Mesothelial cell of epicardium (in vitro differentiated cells): ENCODE data around the gene LRRC63. TPM values are rescaled to one million over a fixed set of nuclear protein-coding genes. Genes with fewer than 3 reads are reported as not detected.

ENCODE experiments used
- DNase-seq, 2 experiments: peaks; one replicate each; pipeline ENCODE4 v3.0.0; 2021; ENCODE audit warnings: low spot score in 2 of 2; ENCODE audit not compliant: unreplicated experiment in 2 of 2
- H3K27ac Mint-ChIP-seq: 2 replicates; pipeline ENCODE4 v1.8.0; 2021; ENCODE audit warnings: mixed read lengths
- H3K27me3 Mint-ChIP-seq: 2 replicates; pipeline ENCODE4 v1.8.0; 2021; ENCODE audit warnings: low read depth, mixed read lengths
- H3K36me3 Mint-ChIP-seq: 2 replicates; pipeline ENCODE4 v1.8.0; 2021; ENCODE audit warnings: mixed read lengths
- H3K4me1 Mint-ChIP-seq: 2 replicates; pipeline ENCODE4 v1.8.0; 2021; ENCODE audit warnings: mixed read lengths
- H3K4me3 Mint-ChIP-seq: 2 replicates; pipeline ENCODE4 v1.8.0; 2021; ENCODE audit warnings: mild to moderate bottlenecking, moderate library complexity, mixed read lengths
- H3K9me3 Mint-ChIP-seq: 2 replicates; pipeline ENCODE4 v1.8.0; 2021; ENCODE audit warnings: mixed read lengths
- total RNA-seq: library from RNA; stranded (reverse); gene quantifications from 3 replicates; pipeline ENCODE4 v1.2.1, GENCODE V29; 2021
- TF ChIP-seq, protein P1 (sequence below): fragments of 200-600 bp; sonication (generic); IDR thresholded peaks from one replicate; pipeline ENCODE4 v1.5.0; 2021; ENCODE audit warnings: antibody characterized with exemption; ENCODE audit not compliant: unreplicated experiment

LRRC63 gene
- total RNA-seq, 1 donor from 2014 or later: 0.42 TPM

DNA sequence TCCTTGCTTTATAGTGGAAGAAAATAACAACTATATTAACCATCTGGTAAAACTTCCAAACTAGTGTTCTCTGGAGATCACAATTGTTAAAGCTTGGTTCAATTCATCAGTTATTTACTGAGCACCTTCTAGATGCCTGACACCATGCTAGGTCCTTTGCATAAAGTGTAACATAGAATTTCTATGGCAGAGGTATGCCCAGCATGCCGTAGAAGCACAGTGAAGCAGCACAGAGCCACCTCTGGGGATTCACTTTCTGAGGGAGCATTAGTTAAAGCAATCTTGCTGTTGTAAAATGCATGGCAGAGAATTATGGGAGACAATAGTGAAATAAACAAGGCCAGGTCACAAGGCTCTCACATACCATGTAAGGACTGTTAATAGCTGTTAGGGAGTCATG, 75.2 kb downstream of the LRRC63 start:
- Mint-ChIP-seq H3K4me3 (no peak overlapping the region), H3K4me1 (peaks cover 26% of the 10 kb centered on the region), H3K36me3 (no peaks in the 10 kb centered on the region), H3K27me3 (no peaks in the 10 kb centered on the region), H3K9me3 (no peaks in the 10 kb centered on the region), H3K27ac (peak overlapping the region; percentile 27)
- DNase-seq: no peak
- TF ChIP-seq, protein P1, sequence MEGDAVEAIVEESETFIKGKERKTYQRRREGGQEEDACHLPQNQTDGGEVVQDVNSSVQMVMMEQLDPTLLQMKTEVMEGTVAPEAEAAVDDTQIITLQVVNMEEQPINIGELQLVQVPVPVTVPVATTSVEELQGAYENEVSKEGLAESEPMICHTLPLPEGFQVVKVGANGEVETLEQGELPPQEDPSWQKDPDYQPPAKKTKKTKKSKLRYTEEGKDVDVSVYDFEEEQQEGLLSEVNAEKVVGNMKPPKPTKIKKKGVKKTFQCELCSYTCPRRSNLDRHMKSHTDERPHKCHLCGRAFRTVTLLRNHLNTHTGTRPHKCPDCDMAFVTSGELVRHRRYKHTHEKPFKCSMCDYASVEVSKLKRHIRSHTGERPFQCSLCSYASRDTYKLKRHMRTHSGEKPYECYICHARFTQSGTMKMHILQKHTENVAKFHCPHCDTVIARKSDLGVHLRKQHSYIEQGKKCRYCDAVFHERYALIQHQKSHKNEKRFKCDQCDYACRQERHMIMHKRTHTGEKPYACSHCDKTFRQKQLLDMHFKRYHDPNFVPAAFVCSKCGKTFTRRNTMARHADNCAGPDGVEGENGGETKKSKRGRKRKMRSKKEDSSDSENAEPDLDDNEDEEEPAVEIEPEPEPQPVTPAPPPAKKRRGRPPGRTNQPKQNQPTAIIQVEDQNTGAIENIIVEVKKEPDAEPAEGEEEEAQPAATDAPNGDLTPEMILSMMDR: no peak

DNA sequence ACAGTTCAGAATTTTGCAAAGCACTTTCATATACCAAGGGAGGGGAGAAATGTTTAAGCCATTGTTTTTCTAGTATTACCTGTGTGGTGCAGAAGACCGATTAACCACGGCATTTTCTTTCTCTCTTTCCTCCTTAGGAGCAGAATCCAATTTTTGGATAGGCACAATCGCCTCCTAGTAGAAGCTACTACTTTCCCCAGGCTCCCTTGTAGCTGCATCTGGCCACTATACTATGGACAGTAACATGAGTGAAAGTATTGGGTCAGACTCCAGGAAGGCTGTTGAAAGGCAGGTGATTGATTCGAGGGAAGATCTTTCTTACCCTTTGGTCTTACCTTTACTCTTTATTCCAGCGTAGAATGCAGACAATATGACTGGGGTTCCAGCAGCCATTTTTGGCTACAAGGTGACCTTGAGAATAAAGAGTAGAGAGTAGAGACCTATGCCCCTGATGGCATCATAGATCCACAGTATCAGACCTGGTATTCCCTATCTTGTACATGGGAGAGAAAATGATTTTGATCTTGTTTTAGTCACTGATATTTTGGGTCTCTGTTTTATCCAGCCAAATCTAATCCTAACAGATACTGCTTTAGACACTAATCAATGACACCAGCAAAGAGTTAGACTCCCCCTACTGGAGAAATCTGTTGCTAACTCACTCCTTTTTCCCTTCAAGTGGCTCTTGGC, 77.0 kb downstream of the LRRC63 start:
- Mint-ChIP-seq H3K36me3 (no peaks in the 10 kb centered on the region), H3K27me3 (no peaks in the 10 kb centered on the region), H3K9me3 (no peaks in the 10 kb centered on the region), H3K27ac (no peak overlapping the region), H3K4me1 (peaks cover 25% of the 10 kb centered on the region), H3K4me3 (no peak overlapping the region)
- TF ChIP-seq, protein P1: peak; percentile 60
- DNase-seq: no peak

DNA sequence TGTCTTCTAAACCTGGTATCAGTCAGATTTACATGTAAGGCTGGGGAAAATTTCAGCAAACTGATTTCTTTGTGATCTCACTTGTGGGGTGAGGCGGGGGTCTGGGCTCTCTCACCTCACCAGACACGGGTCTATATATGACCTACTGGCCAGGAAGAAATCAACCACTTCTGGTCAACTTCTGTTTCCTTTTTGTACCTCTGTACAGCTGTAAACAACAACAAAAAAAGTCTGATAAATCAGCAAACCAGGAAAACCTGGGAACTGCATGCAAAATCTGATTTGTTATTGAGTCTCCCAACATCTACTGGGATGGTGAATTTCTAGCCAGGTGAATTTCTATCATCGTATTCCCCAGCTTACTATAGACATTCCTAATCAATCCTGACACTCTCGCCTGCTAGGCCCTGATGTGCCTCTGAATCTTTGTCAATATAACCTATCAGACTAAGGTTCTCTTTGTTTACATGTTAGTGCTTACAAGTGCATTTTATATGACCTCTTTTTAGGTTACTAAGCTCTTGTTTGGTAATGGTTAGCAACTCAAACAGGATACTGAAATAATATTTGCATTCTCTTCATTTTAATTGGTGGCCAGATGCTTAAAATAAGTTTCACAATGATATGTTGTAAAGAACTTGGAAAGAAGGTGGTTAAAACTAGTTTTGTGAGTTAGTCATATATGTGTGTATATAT, 77.7 kb downstream of the LRRC63 start:
- no peak overlapping the region for H3K4me3 Mint-ChIP-seq
- H3K27ac Mint-ChIP-seq: no peak overlapping the region
- no peaks in the 10 kb centered on the region for H3K36me3 Mint-ChIP-seq
- DNase-seq: no peak
- peaks cover 23% of the 10 kb centered on the region for H3K4me1 Mint-ChIP-seq
- H3K27me3 Mint-ChIP-seq: no peaks in the 10 kb centered on the region
- TF ChIP-seq, protein P1: no peak
- no peaks in the 10 kb centered on the region for H3K9me3 Mint-ChIP-seq

DNA sequence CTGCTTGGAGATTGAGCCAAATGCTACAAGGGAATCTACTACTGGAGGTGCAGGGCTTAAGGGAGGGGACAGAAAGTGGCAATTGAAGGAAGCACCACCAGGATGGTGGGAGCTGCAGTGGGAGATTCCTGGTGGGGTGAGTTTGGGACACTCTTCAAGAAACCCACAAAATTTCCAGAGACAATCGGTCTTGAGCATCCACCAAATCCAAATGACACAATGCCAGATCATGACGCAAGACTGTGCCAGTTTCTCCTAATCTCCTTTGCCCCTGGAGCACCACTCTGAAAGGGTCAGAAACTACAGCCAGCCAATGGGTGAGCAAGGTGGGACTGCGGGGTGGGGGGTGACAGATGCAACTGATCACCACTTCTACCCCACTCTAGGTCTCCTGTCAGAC, 78.7 kb downstream of the LRRC63 start:
- H3K27ac Mint-ChIP-seq: no peak overlapping the region
- H3K4me3 Mint-ChIP-seq: no peak overlapping the region
- TF ChIP-seq, protein P1: no peak
- H3K9me3 Mint-ChIP-seq: no peaks in the 10 kb centered on the region
- DNase-seq: no peak
- H3K36me3 Mint-ChIP-seq: no peaks in the 10 kb centered on the region
- peaks cover 23% of the 10 kb centered on the region for H3K4me1 Mint-ChIP-seq
- H3K27me3 Mint-ChIP-seq: no peaks in the 10 kb centered on the region

DNA sequence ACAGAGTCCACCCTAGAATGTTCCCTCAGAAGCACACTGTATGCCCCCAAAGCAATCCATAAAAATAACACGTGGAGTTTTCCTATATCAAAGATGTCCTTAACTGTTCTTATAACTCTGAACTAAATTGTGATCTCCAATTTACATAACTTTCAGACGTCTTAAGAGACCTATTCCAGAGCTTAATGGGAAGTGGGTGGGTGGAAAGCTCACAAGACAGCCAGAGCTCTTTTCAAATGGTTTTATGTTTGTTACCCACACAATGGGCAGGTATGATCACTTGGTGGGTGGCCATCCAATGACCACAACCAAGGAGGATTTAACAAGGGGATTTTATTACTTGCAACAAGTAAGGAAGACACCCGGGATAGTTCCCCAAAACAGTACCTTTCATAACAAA, 81.7 kb downstream of the LRRC63 start:
- Mint-ChIP-seq H3K4me1 (peaks cover 13% of the 10 kb centered on the region), H3K9me3 (peaks cover 4% of the 10 kb centered on the region), H3K4me3 (no peak overlapping the region), H3K27ac (no peak overlapping the region), H3K27me3 (no peaks in the 10 kb centered on the region), H3K36me3 (no peaks in the 10 kb centered on the region)
- TF ChIP-seq, protein P1: no peak
- no peak for DNase-seq
